CD4-positive, alpha-beta T cell (primary cell): ENCODE results near the gene ANXA2. TPM values are rescaled to one million over a fixed set of nuclear protein-coding genes. Genes with fewer than 3 reads are reported as not detected.

Experiments
- ATAC-seq: fragments of 200-7000 bp; cut with Tn5 transposase; one replicate; pipeline ENCODE4 v1.10.0; 2022; ENCODE audit warnings: mild to moderate bottlenecking; ENCODE audit not compliant: poor library complexity
- CTCF ChIA-PET: fragments of 350-600 bp; sonication (Branson Sonifier 250); formaldehyde crosslinking; loops from one replicate; lab custom pipeline; 2021; ENCODE audit warnings: antibody characterized with exemption, inconsistent platforms; lab: Charles Lee
- POLR2A ChIA-PET: fragments of 350-600 bp; sonication (Branson Sonifier 250); formaldehyde crosslinking; loops from one replicate; lab custom pipeline; 2021; ENCODE audit warnings: antibody characterized with exemption, inconsistent platforms; lab: Charles Lee
- DNase-seq, 14 experiments: peaks; one replicate each; pipeline ENCODE4 v3.0.0-alpha.2; 2013 to 2020; ENCODE audit warnings: mixed read lengths in 2 of 14
- H3K27ac ChIP-seq, 2 donors: one replicate each; pipeline versions ENCODE4 v1.5.1 to v1.7.0; 2013; ENCODE audit warnings: low read length in 2 of 2, low read depth in 1 of 2, mild to moderate bottlenecking in 1 of 2
- H3K27me3 ChIP-seq, 2 experiments: 1 replicate in 1 of 2; 2 replicates in 1 of 2; pipeline versions ENCODE4 v1.6.1 to v1.7.0; 2013; ENCODE audit warnings: low read length in 2 of 2, control low read depth in 1 of 2, mild to moderate bottlenecking in 1 of 2, moderate library complexity in 1 of 2; ENCODE audit not compliant: insufficient read depth in 2 of 2, control insufficient read depth in 1 of 2
- H3K36me3 ChIP-seq: one replicate; pipeline ENCODE4 v1.6.1; 2013; ENCODE audit warnings: low read length, control low read depth; ENCODE audit not compliant: insufficient read depth
- H3K4me1 ChIP-seq: one replicate; pipeline ENCODE4 v1.6.1; 2013; ENCODE audit warnings: low read length, control low read depth; ENCODE audit not compliant: insufficient read depth
- H3K4me3 ChIP-seq: one replicate; pipeline ENCODE4 v1.5.1; 2013; ENCODE audit warnings: mild to moderate bottlenecking, low read length, moderate library complexity
- H3K9me3 ChIP-seq, 2 experiments: 1 replicate in 1 of 2; 2 replicates in 1 of 2; pipeline versions ENCODE4 v1.6.1 to v1.7.0; 2013; ENCODE audit warnings: low read length in 2 of 2, mild to moderate bottlenecking in 2 of 2, control low read depth in 1 of 2, moderate library complexity in 1 of 2; ENCODE audit not compliant: control insufficient read depth in 1 of 2, insufficient read depth in 1 of 2
- H3K27ac Mint-ChIP-seq: one replicate; pipeline ENCODE4 v1.8.0; 2020; ENCODE audit warnings: mixed read lengths
- H3K27me3 Mint-ChIP-seq: one replicate; pipeline ENCODE4 v1.8.0; 2021; ENCODE audit warnings: mixed read lengths
- H3K36me3 Mint-ChIP-seq: one replicate; pipeline ENCODE4 v1.8.0; 2021; ENCODE audit warnings: low read depth, mixed read lengths
- H3K4me1 Mint-ChIP-seq: one replicate; pipeline ENCODE4 v1.8.0; 2021; ENCODE audit warnings: low read depth, mixed read lengths
- H3K4me3 Mint-ChIP-seq: one replicate; pipeline ENCODE4 v1.8.0; 2020; ENCODE audit warnings: mild to moderate bottlenecking, mixed read lengths
- H3K9me3 Mint-ChIP-seq: one replicate; pipeline ENCODE4 v1.8.0; 2020; ENCODE audit warnings: mixed read lengths
- CTCF ChIP-seq: fragments of 200-600 bp; IDR thresholded peaks from one replicate; pipeline ENCODE4 v1.8.0; 2022; ENCODE audit warnings: antibody characterized with exemption, mild to moderate bottlenecking
- intact Hi-C, 2 experiments: fragments of 100-400 bp; cut with DNase I in 1 of 2; cut with micrococcal nuclease in 1 of 2; formaldehyde crosslinking; loops; one replicate each; pipeline versions ENCODE4 v1.15.1 to v1.9.0; 2023 to 2025; cut with DNase I, micrococcal nuclease
- total RNA-seq, 174 experiments: library from RNA in 2 of 174; stranded (reverse) in 2 of 174; gene quantifications; one replicate each; pipeline ENCODE4 v1.2.3 and lab custom pipeline; 2021 to 2026

Gene ANXA2
- total RNA-seq, 2 experiments from 2014 or later: 70.8 to 74.5 TPM

DNA sequence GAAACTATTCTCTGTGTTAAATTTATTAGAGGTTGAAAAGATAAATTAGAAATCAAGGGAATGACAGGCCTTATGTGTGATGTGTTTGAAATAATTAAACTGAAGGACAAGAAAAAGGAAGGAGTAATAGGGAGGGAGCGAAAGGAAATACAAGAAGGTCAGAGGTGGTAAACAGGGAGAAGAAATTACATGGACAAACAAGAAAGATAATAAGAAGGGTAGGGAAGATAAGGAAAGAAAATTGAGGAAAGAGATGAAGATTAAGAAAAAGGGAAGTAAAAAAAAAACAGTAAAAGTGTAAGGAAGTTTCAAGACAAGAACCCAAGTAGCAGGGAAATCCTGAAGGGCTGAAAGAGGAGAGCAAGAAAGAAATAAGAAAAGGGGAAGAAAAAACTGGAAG lies 26.2 kb upstream of the ANXA2 start:
- H3K27ac Mint-ChIP-seq: no peak overlapping the region
- DNase-seq (no peak), ATAC-seq (no peak)
- peaks cover 6% of the 10 kb centered on the region for H3K4me1 Mint-ChIP-seq
- H3K4me3 Mint-ChIP-seq: no peak overlapping the region
- intact Hi-C loops: no loop called here
- peaks cover 67% of the 10 kb centered on the region for H3K36me3 Mint-ChIP-seq
- no peaks in the 10 kb centered on the region for H3K9me3 Mint-ChIP-seq
- no peak overlapping the region for H3K27ac ChIP-seq
- TF ChIP-seq CTCF: no peak
- no peaks in the 10 kb centered on the region for H3K9me3 ChIP-seq
- no peak overlapping the region for H3K4me3 ChIP-seq
- POLR2A ChIA-PET: no interaction called here
- CTCF ChIA-PET: no interaction called here
- no peaks in the 10 kb centered on the region for H3K27me3 Mint-ChIP-seq
- no peaks in the 10 kb centered on the region for H3K27me3 ChIP-seq
- H3K4me1 ChIP-seq: no peaks in the 10 kb centered on the region
- peaks cover 16% of the 10 kb centered on the region for H3K36me3 ChIP-seq

- H3K9me3 ChIP-seq: no peaks in the 10 kb centered on the region
- Mint-ChIP-seq H3K9me3 (no peaks in the 10 kb centered on the region), H3K36me3 (peaks cover 66% of the 10 kb centered on the region), H3K4me3 (no peak overlapping the region), H3K27ac (peak overlapping the region; percentile 47), H3K4me1 (peaks cover 6% of the 10 kb centered on the region), H3K27me3 (no peaks in the 10 kb centered on the region)
- intact Hi-C loops: no loop called here
- no peaks in the 10 kb centered on the region for H3K4me1 ChIP-seq
- no peak overlapping the region for H3K4me3 ChIP-seq
- ChIA-PET POLR2A (no interaction called here), CTCF (no interaction called here)
- no peaks in the 10 kb centered on the region for H3K27me3 ChIP-seq
- no peak for ATAC-seq
- TF ChIP-seq CTCF: no peak
- peaks cover 16% of the 10 kb centered on the region for H3K36me3 ChIP-seq
- no peak for DNase-seq
- H3K27ac ChIP-seq: no peak overlapping the region
Observed at GRCh38 chr15:60423537-60423936, 25.8 kb upstream of the ANXA2 start.

GRCh38 chr15:60421544-60421943 lies 23.8 kb upstream of the ANXA2 start:
- no peak for TF ChIP-seq CTCF
- H3K27me3 Mint-ChIP-seq: no peaks in the 10 kb centered on the region
- Histone ChIP-seq H3K36me3 (no peaks in the 10 kb centered on the region), H3K27ac (no peak overlapping the region), H3K9me3 (no peaks in the 10 kb centered on the region), H3K4me3 (no peak overlapping the region), H3K4me1 (no peaks in the 10 kb centered on the region), H3K27me3 (no peaks in the 10 kb centered on the region)
- intact Hi-C loops: no loop called here
- ChIA-PET POLR2A (interaction anchor here (0.6 to 1.1 kb wide), 3 partner anchors 12 to 36 kb away, joined by 3 to 4 read pairs (median 3); partner anchors contain the start of gene ANXA2), CTCF (no interaction called here)
- H3K36me3 Mint-ChIP-seq: peaks cover 50% of the 10 kb centered on the region
- ATAC-seq (no peak), DNase-seq (no peak)
- peaks cover 6% of the 10 kb centered on the region for H3K4me1 Mint-ChIP-seq
- H3K4me3 Mint-ChIP-seq: no peak overlapping the region
- no peak overlapping the region for H3K27ac Mint-ChIP-seq
- H3K9me3 Mint-ChIP-seq: no peaks in the 10 kb centered on the region
